ENCODE data around the gene OR56B1.

GRCh38 chr11:5737670-5738392 is 1.6 kb downstream of the OR56B1 start:
- TF ChIP-seq POLR2A (IDR thresholded peaks at IDR 0.05) (no peak), CTCF (IDR thresholded peaks at IDR 0.05 in 4 of 5, conservative IDR thresholded peaks at IDR 0.05 in 1 of 5) (no peak)
